HUES6 (cell line): ENCODE measurements around the gene GTF2IRD2.
"Not testable (repeated sequence)": the region's sequence is repeated elsewhere in the genome, so short reads cannot be mapped to it uniquely, and the experiment has no call there.

Experiments used
- H3K27ac ChIP-seq: 2 replicates; pipeline ENCODE4 v1.7.0; 2013; ENCODE audit warnings: low read depth, mild to moderate bottlenecking, low read length, inconsistent platforms
- H3K27me3 ChIP-seq: 2 replicates; pipeline ENCODE4 v1.6.1; 2013; ENCODE audit warnings: low read length; ENCODE audit not compliant: control insufficient read depth, insufficient read depth
- H3K36me3 ChIP-seq: 2 replicates; pipeline ENCODE4 v1.6.1; 2013; ENCODE audit warnings: low read length; ENCODE audit not compliant: control insufficient read depth, insufficient read depth
- H3K4me1 ChIP-seq: 2 replicates; pipeline ENCODE4 v1.6.1; 2013; ENCODE audit warnings: low read length; ENCODE audit not compliant: control insufficient read depth, insufficient read depth
- H3K4me3 ChIP-seq: 2 replicates; pipeline ENCODE4 v1.5.1; 2013; ENCODE audit warnings: low read depth, low read length
- H3K9ac ChIP-seq: one replicate; pipeline ENCODE4 v1.6.1; 2013; ENCODE audit warnings: mild to moderate bottlenecking, low read length
- H3K9me3 ChIP-seq: 2 replicates; pipeline ENCODE4 v1.6.1; 2013; ENCODE audit warnings: low read depth, low read length; ENCODE audit not compliant: control insufficient read depth, insufficient read depth

The GTF2IRD2 gene

GRCh38 chr7:74850833-74851721, at the start of gene GTF2IRD2:
Gene GTF2IRD2, minus strand, starts transcription at chr7:74851605. Its CDS starts 15,227 bp downstream, at chr7:74836378.
- not testable (repeated sequence) for H3K27ac ChIP-seq, H3K4me1 ChIP-seq, H3K4me3 ChIP-seq, H3K36me3 ChIP-seq, H3K27me3 ChIP-seq, H3K9me3 ChIP-seq
- H3K9ac ChIP-seq, result peak within 1 kb of the TSS; percentile 55

- not testable (repeated sequence) for H3K27me3 ChIP-seq, H3K4me1 ChIP-seq, H3K36me3 ChIP-seq, H3K9me3 ChIP-seq
- H3K4me3 ChIP-seq, result peak overlapping the region; percentile 72
- peak overlapping the region; percentile 33; the same call in 1 of the 2 replicates for H3K27ac ChIP-seq
- H3K9ac ChIP-seq, result peak overlapping the region; percentile 81
These were observed 39.0 kb upstream of the GTF2IRD2 start for GRCh38 chr7:74890158-74891123.

- not testable (repeated sequence) for H3K36me3 ChIP-seq, H3K4me3 ChIP-seq, H3K4me1 ChIP-seq, H3K9ac ChIP-seq, H3K27me3 ChIP-seq, H3K27ac ChIP-seq, H3K9me3 ChIP-seq
These were observed 38.2 kb upstream of the GTF2IRD2 start for GRCh38 chr7:74889518-74890129.

- not testable (repeated sequence) for H3K9me3 ChIP-seq, H3K27me3 ChIP-seq, H3K9ac ChIP-seq, H3K36me3 ChIP-seq, H3K27ac ChIP-seq, H3K4me3 ChIP-seq, H3K4me1 ChIP-seq
These were observed 33.9 kb upstream of the GTF2IRD2 start for GRCh38 chr7:74885295-74885694.

- H3K27me3 ChIP-seq, H3K9ac ChIP-seq, H3K4me1 ChIP-seq: not testable (repeated sequence)
These were observed 30.7 kb upstream of the GTF2IRD2 start for GRCh38 chr7:74882110-74882509.

GRCh38 chr7:74874748-74875512, 23.5 kb upstream of the GTF2IRD2 start:
- H3K27me3 ChIP-seq, H3K4me1 ChIP-seq, H3K9me3 ChIP-seq, H3K4me3 ChIP-seq, H3K36me3 ChIP-seq, H3K9ac ChIP-seq, H3K27ac ChIP-seq: not testable (repeated sequence)

More at GRCh38 chr7:74882110-74882509, 30.7 kb upstream of the GTF2IRD2 start:
- H3K36me3 ChIP-seq, H3K27ac ChIP-seq, H3K9me3 ChIP-seq, H3K4me3 ChIP-seq: not testable (repeated sequence)

GRCh38 chr7:74874104-74874747, 22.8 kb upstream of the GTF2IRD2 start:
- not testable (repeated sequence) for H3K4me3 ChIP-seq, H3K27ac ChIP-seq, H3K9ac ChIP-seq, H3K9me3 ChIP-seq, H3K4me1 ChIP-seq, H3K27me3 ChIP-seq, H3K36me3 ChIP-seq

GRCh38 chr7:74872542-74872941, 21.1 kb upstream of the GTF2IRD2 start:
- not testable (repeated sequence) for H3K36me3 ChIP-seq, H3K27me3 ChIP-seq, H3K4me1 ChIP-seq, H3K9me3 ChIP-seq, H3K9ac ChIP-seq, H3K4me3 ChIP-seq, H3K27ac ChIP-seq

GRCh38 chr7:74865777-74866176, 14.4 kb upstream of the GTF2IRD2 start:
- not testable (repeated sequence) for H3K9me3 ChIP-seq, H3K27me3 ChIP-seq, H3K4me3 ChIP-seq, H3K9ac ChIP-seq, H3K27ac ChIP-seq, H3K36me3 ChIP-seq, H3K4me1 ChIP-seq

- not testable (repeated sequence) for H3K4me1 ChIP-seq, H3K9me3 ChIP-seq, H3K27me3 ChIP-seq, H3K9ac ChIP-seq, H3K27ac ChIP-seq, H3K4me3 ChIP-seq, H3K36me3 ChIP-seq
These were observed 1.6 kb downstream of the GTF2IRD2 start for GRCh38 chr7:74849853-74850252.
